Kasumi-1 (cell line): ENCODE measurements around the gene SLC9B2.
A peak's percentile ranks its signal among the peaks of the same experiment; 100 is the strongest.

Experiments
- DNase-seq, 2 experiments: peaks; one replicate each; lab custom pipeline; 2025; lab: John Stamatoyannopoulos, UW

Gene SLC9B2, protein sequence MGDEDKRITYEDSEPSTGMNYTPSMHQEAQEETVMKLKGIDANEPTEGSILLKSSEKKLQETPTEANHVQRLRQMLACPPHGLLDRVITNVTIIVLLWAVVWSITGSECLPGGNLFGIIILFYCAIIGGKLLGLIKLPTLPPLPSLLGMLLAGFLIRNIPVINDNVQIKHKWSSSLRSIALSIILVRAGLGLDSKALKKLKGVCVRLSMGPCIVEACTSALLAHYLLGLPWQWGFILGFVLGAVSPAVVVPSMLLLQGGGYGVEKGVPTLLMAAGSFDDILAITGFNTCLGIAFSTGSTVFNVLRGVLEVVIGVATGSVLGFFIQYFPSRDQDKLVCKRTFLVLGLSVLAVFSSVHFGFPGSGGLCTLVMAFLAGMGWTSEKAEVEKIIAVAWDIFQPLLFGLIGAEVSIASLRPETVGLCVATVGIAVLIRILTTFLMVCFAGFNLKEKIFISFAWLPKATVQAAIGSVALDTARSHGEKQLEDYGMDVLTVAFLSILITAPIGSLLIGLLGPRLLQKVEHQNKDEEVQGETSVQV

DNA sequence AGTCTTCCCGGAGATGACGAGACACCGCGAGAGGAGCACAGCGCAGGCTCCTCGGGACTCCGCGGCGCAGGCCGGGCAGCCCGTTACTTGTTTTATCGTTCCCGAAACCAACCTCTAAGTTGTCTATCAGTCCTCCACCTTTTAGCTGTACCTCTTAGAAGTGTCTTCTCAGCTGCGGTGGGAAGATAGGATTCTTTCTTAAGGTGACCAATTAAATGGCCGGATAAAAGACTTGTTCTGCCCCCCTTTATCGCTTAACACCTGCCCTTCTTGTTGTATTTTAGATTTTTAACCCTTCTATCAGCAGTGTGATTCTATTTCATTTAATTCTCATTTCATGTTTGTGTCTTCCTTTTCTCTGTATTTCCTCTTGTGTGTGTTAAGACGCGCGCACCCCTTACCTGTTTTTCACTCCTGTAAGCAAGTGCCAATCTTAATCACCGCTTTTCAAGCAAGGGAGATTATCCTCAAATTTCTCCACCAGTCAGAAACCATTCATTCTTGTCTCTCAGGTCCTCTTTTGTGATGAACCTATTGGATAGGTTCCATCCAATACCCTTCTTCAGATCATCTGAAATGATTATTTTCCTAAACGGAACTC is at the start of gene SLC9B2:
Gene SLC9B2 (minus strand): TSS at position 15 of the 601 bp plus-strand sequence. CDS start 9,211 bp downstream, outside the sequence.
- peak; percentile 54 to 64 for DNase-seq

GRCh38 chr4:103126126-103126525 is 49.6 kb upstream of the SLC9B2 start:
- DNase-seq = no peak

- DNase-seq = no peak
Measured at GRCh38 chr4:103123114-103123513, 46.6 kb upstream of the SLC9B2 start.

DNA sequence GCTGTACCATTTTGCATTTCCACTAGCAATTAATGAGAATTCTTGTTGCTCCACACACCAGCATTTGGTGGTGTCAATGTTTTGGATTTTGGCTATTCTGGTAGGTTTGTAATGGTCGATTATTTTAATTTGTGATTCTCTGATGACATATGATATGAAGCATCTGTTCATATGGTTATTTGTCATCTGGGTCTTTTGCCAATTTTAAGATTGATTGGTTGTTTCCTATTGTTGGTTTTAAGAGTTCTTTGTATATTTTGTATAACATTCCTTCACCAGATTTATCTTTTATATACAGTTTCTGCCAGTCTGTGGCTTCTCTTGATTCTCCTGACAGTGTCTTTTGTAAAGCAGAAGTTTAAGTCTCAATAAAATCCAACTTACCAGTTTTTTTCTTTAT is 41.6 kb upstream of the SLC9B2 start:
- DNase-seq = no peak

GRCh38 chr4:103111598-103111997 is 35.0 kb upstream of the SLC9B2 start:
- DNase-seq = no peak

- DNase-seq = no peak
Measured at GRCh38 chr4:103108542-103108941, 32.0 kb upstream of the SLC9B2 start.

- no peak for DNase-seq
Measured at GRCh38 chr4:103105558-103106356, 29.2 kb upstream of the SLC9B2 start.

DNA sequence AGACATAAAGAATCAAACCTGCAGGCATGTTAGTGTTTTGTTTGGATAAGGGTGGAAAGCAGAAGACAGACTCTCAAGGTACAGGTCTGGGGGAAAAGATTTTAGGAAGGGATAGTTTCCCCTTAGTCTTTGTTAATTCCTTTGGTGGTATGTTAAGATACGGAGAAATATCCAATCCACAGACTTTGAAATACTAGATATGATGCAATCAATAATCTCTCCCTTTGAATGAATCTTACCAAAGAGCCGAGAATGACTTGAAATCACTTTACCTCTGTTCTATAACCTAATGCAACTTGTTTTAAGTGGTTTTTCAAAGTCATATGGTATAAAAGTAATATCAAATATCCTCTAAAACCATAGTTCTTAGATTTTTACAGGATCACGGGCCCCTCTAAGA is 28.3 kb upstream of the SLC9B2 start:
- DNase-seq = no peak

- DNase-seq = no peak
Measured at GRCh38 chr4:103100691-103101090, 24.1 kb upstream of the SLC9B2 start.

DNA sequence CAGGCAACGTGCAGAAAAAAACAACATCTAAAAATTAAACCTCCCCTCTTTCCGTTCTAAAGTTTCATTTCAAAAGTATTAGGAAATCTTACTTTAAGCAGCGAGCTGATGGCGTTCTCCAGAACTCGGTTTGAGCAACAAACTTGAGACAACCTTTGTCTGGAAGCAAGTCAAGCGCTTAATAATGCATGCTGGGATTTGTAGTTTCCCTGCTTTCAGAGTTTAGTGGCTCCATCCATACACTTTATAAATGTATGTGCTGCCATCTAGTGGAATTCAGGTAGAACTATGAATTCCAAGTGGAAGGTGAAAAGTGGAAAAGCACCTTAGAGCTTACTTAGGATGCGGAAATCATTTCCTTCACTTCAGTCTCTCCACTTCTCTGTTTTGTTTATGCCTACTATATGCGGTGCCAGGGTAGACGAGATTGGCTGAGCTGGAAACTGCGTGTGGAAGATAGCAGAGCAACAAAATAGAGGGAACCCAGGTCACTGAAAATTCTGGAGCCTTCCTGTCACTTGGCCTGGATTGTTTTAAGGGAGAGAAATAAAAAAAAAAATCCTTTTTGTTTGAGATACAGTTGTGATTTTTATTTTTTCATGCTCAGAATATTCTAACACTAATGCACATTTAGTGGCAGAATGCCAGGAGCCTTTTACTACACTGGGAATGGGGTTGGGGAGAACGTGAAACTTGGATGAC is 23.3 kb upstream of the SLC9B2 start, which contains the start of gene BDH2:
Gene BDH2 (minus strand): TSS at position 144 of the 702 bp plus-strand sequence. CDS start 3,580 bp downstream, outside the sequence.
- DNase-seq = peak; percentile 97 to 98

DNA sequence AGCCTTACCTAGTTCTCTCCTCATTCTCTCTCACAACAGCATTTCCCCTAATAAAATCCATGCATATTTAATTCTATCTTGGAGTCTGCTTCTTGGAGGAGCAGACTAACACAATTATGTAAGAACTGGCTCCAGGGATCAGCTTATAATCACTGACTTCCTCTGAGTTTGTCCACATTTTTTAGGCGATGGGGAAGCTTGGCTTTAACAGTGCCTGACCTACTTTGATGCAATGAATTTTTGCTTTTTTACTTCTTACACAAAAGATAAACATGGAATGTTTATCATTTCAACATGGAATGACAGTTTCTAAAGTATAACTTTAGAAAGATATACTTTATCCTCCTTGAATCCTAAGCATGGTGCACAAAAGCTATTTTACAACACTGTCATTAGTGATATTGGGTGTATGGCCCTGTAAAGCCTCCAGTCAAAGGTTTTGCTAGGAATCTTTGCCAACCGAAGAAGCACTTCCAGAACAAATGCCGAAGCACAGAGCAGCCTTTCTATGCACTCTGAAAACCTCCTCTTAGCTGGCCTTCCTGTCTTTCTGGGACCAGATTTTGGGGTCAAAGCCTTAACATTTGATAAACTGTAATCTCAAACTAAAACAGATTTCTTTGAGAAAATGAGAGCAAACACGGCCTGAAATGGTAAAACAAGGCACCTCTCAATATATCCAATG is 22.3 kb upstream of the SLC9B2 start:
- DNase-seq = no peak

GRCh38 chr4:103098341-103098740 is 21.8 kb upstream of the SLC9B2 start:
- DNase-seq = no peak

DNA sequence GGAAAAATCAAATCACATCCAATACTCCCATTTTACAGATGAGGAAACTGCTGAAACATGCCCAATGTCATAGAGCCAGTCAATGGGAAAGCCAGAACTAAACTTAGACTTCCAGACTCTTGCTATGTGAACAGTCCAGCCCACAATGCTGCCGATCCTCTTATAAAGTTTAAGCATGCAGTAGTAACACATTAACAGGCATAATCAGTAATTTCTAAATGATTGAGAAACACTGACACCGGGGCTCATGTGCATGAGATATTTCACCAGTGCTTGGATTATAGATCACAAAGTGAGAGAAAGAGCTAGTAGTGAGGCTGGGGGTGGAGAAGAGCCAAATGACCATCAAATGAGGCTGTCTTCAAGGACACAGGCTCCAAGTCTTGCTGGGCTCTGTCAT is 20.6 kb upstream of the SLC9B2 start:
- no peak for DNase-seq

- no peak for DNase-seq
Measured at GRCh38 chr4:103095080-103095479, 18.5 kb upstream of the SLC9B2 start.

DNA sequence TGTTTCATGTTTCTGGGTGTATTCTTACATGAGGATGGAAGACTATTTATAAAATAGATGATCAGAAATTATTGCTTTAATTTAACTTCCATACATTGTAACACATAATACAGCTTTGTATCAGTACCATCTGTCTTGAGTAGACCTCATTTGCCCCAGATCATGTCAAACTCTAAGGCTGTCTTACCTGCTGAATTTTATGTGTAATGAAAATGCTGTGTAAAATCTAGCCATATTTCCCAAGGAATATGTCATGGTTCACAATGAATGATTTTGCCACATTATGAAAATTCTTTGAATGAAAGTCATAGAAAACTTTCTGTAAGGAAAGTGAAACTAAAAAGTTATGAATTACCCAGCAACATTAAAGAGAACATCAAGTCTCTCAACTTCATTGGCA is 15.7 kb upstream of the SLC9B2 start:
- no peak for DNase-seq

GRCh38 chr4:103091601-103092223 is 15.2 kb upstream of the SLC9B2 start:
- DNase-seq = peak; percentile 74 to 84

DNA sequence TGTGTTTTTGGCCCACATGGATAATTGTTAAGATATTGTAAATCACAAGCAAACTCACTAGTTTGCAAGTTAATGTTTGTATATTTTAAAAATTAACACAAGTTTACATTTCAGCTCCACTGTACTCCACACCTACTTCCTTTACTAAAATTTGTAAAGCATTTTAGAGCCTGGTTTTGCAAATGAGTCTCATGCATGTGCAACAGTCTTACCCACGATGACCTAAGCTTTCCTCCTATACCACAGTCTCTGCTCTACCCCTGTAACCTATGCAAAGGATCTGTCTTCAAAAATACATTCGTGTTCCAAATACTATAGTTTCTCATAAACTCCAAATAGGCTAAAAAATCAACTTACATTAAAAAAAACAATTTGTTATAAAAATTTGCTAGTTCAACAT is 12.9 kb upstream of the SLC9B2 start:
- no peak for DNase-seq

DNA sequence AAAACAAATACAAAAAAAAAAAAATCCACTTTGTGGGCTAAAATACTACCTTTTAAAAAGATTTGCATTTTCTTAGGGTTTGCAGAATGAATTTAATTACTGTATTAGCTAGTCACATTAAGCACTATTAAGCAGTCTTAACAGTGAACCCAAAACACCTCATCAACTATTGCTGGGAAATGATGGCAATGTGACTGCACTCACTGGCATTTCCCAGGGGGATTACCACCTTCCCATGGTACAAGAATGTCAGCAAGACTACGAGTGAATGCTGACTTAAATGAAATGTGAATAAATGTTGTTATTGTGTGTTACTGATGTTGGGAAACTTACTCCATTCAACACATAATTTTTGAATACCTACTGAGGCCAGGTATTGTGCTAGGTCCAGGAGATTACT is 10.0 kb upstream of the SLC9B2 start:
- no peak for DNase-seq

- DNase-seq = no peak
Measured at GRCh38 chr4:103085555-103086196, 9.1 kb upstream of the SLC9B2 start.

DNA sequence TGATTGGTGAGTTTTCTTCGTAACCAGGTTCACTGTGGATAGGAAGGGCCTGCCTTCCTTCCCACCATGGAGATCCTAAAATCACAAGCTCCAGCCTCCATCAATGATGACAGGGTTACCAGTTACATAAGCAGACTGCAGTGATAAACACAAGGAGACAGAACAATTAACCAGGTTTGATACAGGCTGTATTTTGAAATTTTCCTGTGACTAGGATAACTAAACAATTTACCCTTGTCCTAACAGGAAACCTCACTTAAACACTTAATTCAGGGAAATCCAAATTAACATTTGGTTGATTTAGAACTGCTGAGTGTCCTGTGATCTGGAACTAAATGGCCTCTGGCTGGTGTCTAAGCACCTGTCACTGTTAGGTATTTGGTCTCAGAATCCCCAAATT is 3.1 kb upstream of the SLC9B2 start:
- DNase-seq = no peak
